Endodermal cell (in vitro differentiated cells): ENCODE results near the gene MAP7D2. TPM values are rescaled to one million over a fixed set of nuclear protein-coding genes. Genes with fewer than 3 reads are reported as not detected.

ENCODE experiments used
- DNase-seq: peaks from one replicate; pipeline ENCODE4 v3.0.0-alpha.2; 2017
- H3K27ac ChIP-seq: 2 replicates; pipeline ENCODE4 v1.5.1; 2013; ENCODE audit warnings: mild to moderate bottlenecking, low read depth, low read length, moderate library complexity
- H3K27me3 ChIP-seq: 2 replicates; pipeline ENCODE4 v1.6.1; 2013; ENCODE audit warnings: mild to moderate bottlenecking, low read length, moderate library complexity; ENCODE audit not compliant: insufficient read depth, control insufficient read depth, poor library complexity, severe bottlenecking
- H3K36me3 ChIP-seq: 2 replicates; pipeline ENCODE4 v1.7.0; 2013; ENCODE audit warnings: mild to moderate bottlenecking, low read length, moderate library complexity; ENCODE audit not compliant: control insufficient read depth, insufficient read depth
- H3K4me1 ChIP-seq: one replicate; pipeline ENCODE4 v1.7.0; 2013; ENCODE audit warnings: low read length; ENCODE audit not compliant: control insufficient read depth, insufficient read depth
- H3K4me3 ChIP-seq: 2 replicates; pipeline ENCODE4 v1.5.1; 2013; ENCODE audit warnings: mild to moderate bottlenecking, low read length, moderate library complexity
- H3K9ac ChIP-seq: 2 replicates; pipeline ENCODE4 v1.6.1; 2013; ENCODE audit warnings: mild to moderate bottlenecking, low read length, moderate library complexity; ENCODE audit not compliant: poor library complexity, severe bottlenecking; ENCODE audit errors: extremely low read depth
- H3K9me3 ChIP-seq: 2 replicates; pipeline ENCODE4 v1.6.1; 2013; ENCODE audit warnings: mild to moderate bottlenecking, low read length, moderate library complexity; ENCODE audit not compliant: control insufficient read depth
- H3K27ac Mint-ChIP-seq: 2 replicates; pipeline ENCODE4 v1.8.0; 2020; ENCODE audit warnings: mixed read lengths
- H3K27me3 Mint-ChIP-seq: 2 replicates; pipeline ENCODE4 v1.8.0; 2021; ENCODE audit warnings: mild to moderate bottlenecking, mixed read lengths; ENCODE audit not compliant: insufficient read depth
- H3K36me3 Mint-ChIP-seq: 2 replicates; pipeline ENCODE4 v1.8.0; 2020; ENCODE audit warnings: low read depth, mixed read lengths
- H3K4me1 Mint-ChIP-seq: 2 replicates; pipeline ENCODE4 v1.8.0; 2020; ENCODE audit warnings: mixed read lengths
- H3K4me3 Mint-ChIP-seq: 2 replicates; pipeline ENCODE4 v1.8.0; 2020; ENCODE audit warnings: mild to moderate bottlenecking, moderate library complexity, mixed read lengths
- H3K9me3 Mint-ChIP-seq: 2 replicates; pipeline ENCODE4 v1.8.0; 2020; ENCODE audit warnings: mild to moderate bottlenecking, mixed read lengths
- CTCF ChIP-seq: fragments of 200-600 bp; sonication (generic); conservative IDR thresholded peaks from 2 replicates; pipeline ENCODE4 v1.5.0; 2021; ENCODE audit warnings: antibody characterized with exemption, mild to moderate bottlenecking
- WGBS, 2 experiments: methylation state at CpG; one replicate each; pipeline versions ENCODE4 v1.1.5 to v1.1.7; 2013; ENCODE audit warnings: missing lambda C conversion rate in 2 of 2, mixed read lengths in 1 of 2; ENCODE audit not compliant: insufficient coverage in 1 of 2, insufficient read length in 1 of 2; 5-methylcytosine and 5-hydroxymethylcytosine counted together
- total RNA-seq, 2 donors: library from RNA; stranded (reverse); fragmentation: NEBNext Ultra II Directional in 1 of 2; extraction: Animal tissue kit (Norgen Biotek cat#: 25700) in 1 of 2; gene quantifications; 2 replicates in 1 of 2; 3 replicates in 1 of 2; pipeline ENCODE4 v1.2.1, GENCODE V29; 2021

The MAP7D2 gene
- total RNA-seq, 2 donors from 2014 or later, result 1.5 to 1.9 TPM

DNA sequence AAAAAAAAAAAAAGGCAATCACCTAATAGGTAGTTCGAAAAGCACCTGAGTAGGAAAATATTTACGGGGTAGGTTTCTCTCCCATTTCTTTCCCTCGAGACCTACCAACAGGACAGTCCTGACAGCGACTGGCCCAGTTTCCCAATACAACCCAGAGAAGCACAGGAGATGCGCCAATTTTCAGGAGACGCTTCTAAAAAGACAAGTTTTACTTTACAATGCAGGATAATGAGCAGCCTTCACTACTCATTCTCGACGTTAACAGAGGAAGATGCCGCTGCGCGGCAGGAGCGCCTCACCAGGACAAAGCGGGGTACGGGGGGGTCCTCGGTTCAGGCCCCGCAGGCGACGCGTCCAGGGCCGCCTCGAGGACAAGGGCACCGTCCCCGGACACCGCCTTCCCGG, 126.6 kb downstream of the MAP7D2 start:
- Mint-ChIP-seq H3K9me3 (peaks cover 37% of the 10 kb centered on the region), H3K36me3 (peaks cover 2% of the 10 kb centered on the region), H3K4me3 (peak overlapping the region; percentile 68), H3K4me1 (peaks cover 3% of the 10 kb centered on the region), H3K27me3 (no peaks in the 10 kb centered on the region), H3K27ac (no peak overlapping the region)
- Histone ChIP-seq H3K9ac (peak overlapping the region; percentile 11), H3K27ac (no peak overlapping the region), H3K4me1 (no peaks in the 10 kb centered on the region), H3K4me3 (peak overlapping the region; percentile 85), H3K9me3 (no peaks in the 10 kb centered on the region), H3K36me3 (no peaks in the 10 kb centered on the region), H3K27me3 (no peaks in the 10 kb centered on the region)
- no peak for DNase-seq
- no peak for TF ChIP-seq CTCF
- WGBS, 2 experiments, result 2 to 17% methylated on average over 1 to 24 of the region's 25 CpGs

- H3K4me3 ChIP-seq, result no peak overlapping the region
- Mint-ChIP-seq H3K4me3 (no peak overlapping the region), H3K9me3 (peaks cover 28% of the 10 kb centered on the region), H3K27ac (no peak overlapping the region), H3K4me1 (peaks cover 3% of the 10 kb centered on the region), H3K36me3 (peaks cover 2% of the 10 kb centered on the region), H3K27me3 (no peaks in the 10 kb centered on the region)
- no peaks in the 10 kb centered on the region for H3K36me3 ChIP-seq
- H3K9ac ChIP-seq, result no peak overlapping the region
- no peak for TF ChIP-seq CTCF
- H3K4me1 ChIP-seq, result no peaks in the 10 kb centered on the region
- no peaks in the 10 kb centered on the region for H3K9me3 ChIP-seq
- H3K27me3 ChIP-seq, result no peaks in the 10 kb centered on the region
- H3K27ac ChIP-seq, result no peak overlapping the region
- no peak for DNase-seq
- 91 to 100% methylated on average over 1 to 5 of the region's 5 CpGs for WGBS, 2 experiments
These were observed 128.9 kb downstream of the MAP7D2 start for GRCh38 chrX:19987856-19988255.

GRCh38 chrX:19986531-19986930, 130.2 kb downstream of the MAP7D2 start:
- no peaks in the 10 kb centered on the region for H3K9me3 ChIP-seq
- no peak overlapping the region for H3K4me3 Mint-ChIP-seq
- DNase-seq, result no peak
- no peak overlapping the region for H3K4me3 ChIP-seq
- no peaks in the 10 kb centered on the region for H3K4me1 ChIP-seq
- no peak for TF ChIP-seq CTCF
- H3K27ac ChIP-seq, result no peak overlapping the region
- H3K4me1 Mint-ChIP-seq, result peaks cover 6% of the 10 kb centered on the region
- no peaks in the 10 kb centered on the region for H3K27me3 ChIP-seq
- H3K36me3 ChIP-seq, result no peaks in the 10 kb centered on the region
- no peaks in the 10 kb centered on the region for H3K27me3 Mint-ChIP-seq
- peaks cover 30% of the 10 kb centered on the region for H3K9me3 Mint-ChIP-seq
- H3K27ac Mint-ChIP-seq, result no peak overlapping the region
- WGBS, 2 experiments, result 100% methylated on average over 2 of the region's 3 CpGs; no CpG with 5 or more reads in 1 of the 2 experiments
- H3K36me3 Mint-ChIP-seq, result peaks cover 2% of the 10 kb centered on the region
- H3K9ac ChIP-seq, result no peak overlapping the region
